GDM1 (cell line): Measurements from ENCODE around the gene NLRX1.
"Not testable (repeated sequence)": the region's sequence is repeated elsewhere in the genome, so short reads cannot be mapped to it uniquely, and the experiment has no call there.

Experiments
- DNase-seq: peaks from one replicate; lab custom pipeline; 2025; lab: John Stamatoyannopoulos, UW

The NLRX1 gene

GRCh38 chr11:119154178-119154577 lies 14.3 kb upstream of the NLRX1 start:
- no peak for DNase-seq

- DNase-seq: no peak
These were observed 12.6 kb upstream of the NLRX1 start for GRCh38 chr11:119155733-119156492.

- no peak for DNase-seq
These were observed 12.0 kb upstream of the NLRX1 start for GRCh38 chr11:119156496-119156895.

- DNase-seq: no peak
These were observed 11.5 kb upstream of the NLRX1 start for GRCh38 chr11:119157063-119157462.

GRCh38 chr11:119158467-119158866 lies 10.1 kb upstream of the NLRX1 start:
- no peak for DNase-seq

- DNase-seq: no peak
These were observed 8.4 kb upstream of the NLRX1 start for GRCh38 chr11:119160151-119160550.

- no peak for DNase-seq
These were observed 6.7 kb upstream of the NLRX1 start for GRCh38 chr11:119161871-119162270.

- no peak for DNase-seq
These were observed 2.0 kb upstream of the NLRX1 start for GRCh38 chr11:119166368-119167076.

- DNase-seq: not testable (repeated sequence)
These were observed 1.5 kb upstream of the NLRX1 start for GRCh38 chr11:119167077-119167458.

- no peak for DNase-seq
These were observed 592 bp upstream of the NLRX1 start for GRCh38 chr11:119167933-119168332.

- DNase-seq: peak; percentile 34
These were observed 776 bp downstream of the NLRX1 start for GRCh38 chr11:119169282-119169719.

GRCh38 chr11:119172513-119172912 lies 4.0 kb downstream of the NLRX1 start:
- DNase-seq: peak; percentile 12

GRCh38 chr11:119173453-119173852 lies 4.9 kb downstream of the NLRX1 start:
- no peak for DNase-seq

GRCh38 chr11:119175493-119176077 lies 7.1 kb downstream of the NLRX1 start:
- DNase-seq: no peak

GRCh38 chr11:119178166-119178680 lies 9.7 kb downstream of the NLRX1 start:
- DNase-seq: peak; percentile 28

- no peak for DNase-seq
These were observed 10.8 kb downstream of the NLRX1 start for GRCh38 chr11:119179342-119179741.

- no peak for DNase-seq
These were observed 11.5 kb downstream of the NLRX1 start for GRCh38 chr11:119179983-119180382.

GRCh38 chr11:119180729-119181676 lies 12.5 kb downstream of the NLRX1 start:
- DNase-seq: no peak

- DNase-seq: no peak
These were observed 13.3 kb downstream of the NLRX1 start for GRCh38 chr11:119181677-119182412.

GRCh38 chr11:119184399-119184798 lies 15.9 kb downstream of the NLRX1 start:
- DNase-seq: not testable (repeated sequence)
